ENCODE results near the gene PARVG.

PARVG gene

GRCh38 chr22:44162960-44163359 is 17.8 kb upstream of the PARVG start:
- Histone ChIP-seq H3K27me3 (ENCODE audit: low read depth, low read length) (no peaks in the 10 kb centered on the region), H3K9me3 (ENCODE audit: insufficient read depth, low read length) (no peaks in the 10 kb centered on the region), H2AFZ (ENCODE audit: low read depth, low read length) (no peak overlapping the region), H3K27ac (ENCODE audit: low read length) (no peak overlapping the region), H3K4me3 (ENCODE audit: low read length) (no peak overlapping the region), H3K79me2 (ENCODE audit: low read length) (no peaks in the 10 kb centered on the region), H3K4me1 (ENCODE audit: low read length) (no peaks in the 10 kb centered on the region), H4K20me1 (ENCODE audit: insufficient read depth, low read length) (no peaks in the 10 kb centered on the region), H3K4me2 (ENCODE audit: low read length) (no peak overlapping the region), H3K9ac (ENCODE audit: low read length) (no peak overlapping the region), H3K36me3 (replicated peaks; ENCODE audit: low read depth, low read length) (peaks cover 11% of the 10 kb centered on the region)
- TF ChIP-seq EZH2phosphoT487 (IDR thresholded peaks at IDR 0.05; ENCODE audit: low read depth) (no peak), CTCF (IDR thresholded peaks at IDR 0.05; ENCODE audit: low read depth, low read length) (no peak)

DNA sequence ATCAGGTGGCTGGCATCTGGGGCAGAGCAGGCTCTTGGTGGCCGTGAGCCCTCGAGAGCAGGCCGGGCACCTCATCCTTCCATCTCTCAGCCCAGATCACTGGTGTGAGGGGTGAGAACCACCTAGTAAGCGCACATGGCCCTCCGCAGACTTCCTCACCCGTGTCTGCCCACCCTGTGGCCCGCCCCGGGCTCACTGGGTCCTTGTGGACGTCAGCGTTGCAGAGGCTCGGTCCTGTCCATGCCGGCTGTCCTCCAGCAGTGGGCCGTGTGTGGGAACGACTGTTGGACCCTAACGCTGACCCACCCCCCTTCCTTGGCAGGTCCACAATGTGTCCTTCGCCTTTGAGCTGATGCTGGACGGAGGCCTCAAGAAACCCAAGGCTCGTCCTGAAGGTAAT is 17.2 kb upstream of the PARVG start:
- H3K9ac ChIP-seq (ENCODE audit: low read length), result no peak overlapping the region
- H3K4me2 ChIP-seq (ENCODE audit: low read length), result no peak overlapping the region
- no peak overlapping the region for H3K27ac ChIP-seq (ENCODE audit: low read length)
- H3K27me3 ChIP-seq (ENCODE audit: low read depth, low read length), result no peaks in the 10 kb centered on the region
- no peaks in the 10 kb centered on the region for H3K79me2 ChIP-seq (ENCODE audit: low read length)
- no peak for TF ChIP-seq CTCF (IDR thresholded peaks at IDR 0.05; ENCODE audit: low read depth, low read length)
- no peak for TF ChIP-seq EZH2phosphoT487 (IDR thresholded peaks at IDR 0.05; ENCODE audit: low read depth)
- no peak overlapping the region for H3K4me3 ChIP-seq (ENCODE audit: low read length)
- H4K20me1 ChIP-seq (ENCODE audit: insufficient read depth, low read length), result no peaks in the 10 kb centered on the region
- H2AFZ ChIP-seq (ENCODE audit: low read depth, low read length), result no peak overlapping the region
- no peaks in the 10 kb centered on the region for H3K4me1 ChIP-seq (ENCODE audit: low read length)
- no peaks in the 10 kb centered on the region for H3K9me3 ChIP-seq (ENCODE audit: insufficient read depth, low read length)
- peaks cover 5% of the 10 kb centered on the region for H3K36me3 ChIP-seq (replicated peaks; ENCODE audit: low read depth, low read length)

DNA sequence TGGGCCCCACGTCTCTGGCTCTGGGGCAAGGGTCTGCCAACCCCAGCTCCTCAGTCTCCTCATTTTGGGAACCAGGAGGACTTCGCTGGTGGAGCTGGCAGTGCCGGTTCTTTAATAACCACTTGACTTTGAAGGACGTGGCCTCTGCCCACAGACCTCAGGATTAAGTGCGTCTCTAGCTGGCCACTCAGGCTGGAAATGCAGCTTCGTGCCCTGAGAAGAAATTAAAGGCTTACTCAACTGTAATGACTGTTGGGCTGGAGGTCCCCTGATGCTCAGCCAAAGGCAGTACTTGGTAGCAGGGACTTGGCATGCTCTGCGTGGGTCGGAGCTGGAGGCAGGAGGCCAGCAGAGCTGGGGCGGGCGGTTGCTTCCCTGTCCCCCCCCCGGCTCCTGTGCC is 16.7 kb upstream of the PARVG start:
- H3K4me2 ChIP-seq (ENCODE audit: low read length), result no peak overlapping the region
- H3K9ac ChIP-seq (ENCODE audit: low read length), result no peak overlapping the region
- H3K27me3 ChIP-seq (ENCODE audit: low read depth, low read length), result no peaks in the 10 kb centered on the region
- H3K79me2 ChIP-seq (ENCODE audit: low read length), result no peaks in the 10 kb centered on the region
- no peaks in the 10 kb centered on the region for H3K4me1 ChIP-seq (ENCODE audit: low read length)
- H4K20me1 ChIP-seq (ENCODE audit: insufficient read depth, low read length), result no peaks in the 10 kb centered on the region
- H3K36me3 ChIP-seq (replicated peaks; ENCODE audit: low read depth, low read length), result peaks cover 4% of the 10 kb centered on the region
- H3K27ac ChIP-seq (ENCODE audit: low read length), result no peak overlapping the region
- H2AFZ ChIP-seq (ENCODE audit: low read depth, low read length), result no peak overlapping the region
- TF ChIP-seq EZH2phosphoT487 (IDR thresholded peaks at IDR 0.05; ENCODE audit: low read depth) (no peak), CTCF (IDR thresholded peaks at IDR 0.05; ENCODE audit: low read depth, low read length) (no peak)
- no peaks in the 10 kb centered on the region for H3K9me3 ChIP-seq (ENCODE audit: insufficient read depth, low read length)
- H3K4me3 ChIP-seq (ENCODE audit: low read length), result no peak overlapping the region

GRCh38 chr22:44165286-44165874 is 15.3 kb upstream of the PARVG start:
- Histone ChIP-seq H4K20me1 (ENCODE audit: insufficient read depth, low read length) (no peaks in the 10 kb centered on the region), H3K4me3 (ENCODE audit: low read length) (no peak overlapping the region), H2AFZ (ENCODE audit: low read depth, low read length) (no peak overlapping the region), H3K36me3 (replicated peaks; ENCODE audit: low read depth, low read length) (peaks cover 5% of the 10 kb centered on the region), H3K4me1 (ENCODE audit: low read length) (no peaks in the 10 kb centered on the region), H3K79me2 (ENCODE audit: low read length) (no peaks in the 10 kb centered on the region), H3K9me3 (ENCODE audit: insufficient read depth, low read length) (no peaks in the 10 kb centered on the region), H3K9ac (ENCODE audit: low read length) (no peak overlapping the region), H3K4me2 (ENCODE audit: low read length) (no peak overlapping the region), H3K27me3 (ENCODE audit: low read depth, low read length) (no peaks in the 10 kb centered on the region), H3K27ac (ENCODE audit: low read length) (no peak overlapping the region)
- TF ChIP-seq CTCF (IDR thresholded peaks at IDR 0.05; ENCODE audit: low read depth, low read length) (no peak), EZH2phosphoT487 (IDR thresholded peaks at IDR 0.05; ENCODE audit: low read depth) (no peak)

Data from OCI-LY3 (cell line).